Activated CD4-positive, CD25-positive, alpha-beta regulatory T cell treated with anti-CD3 and anti-CD28 coated beads, Interleukin-2, amount 50 U/mL, for 72 hours (primary cell): Measurements from ENCODE around the gene CEP112.
"Not testable (repeated sequence)": the region's sequence is repeated elsewhere in the genome, so short reads cannot be mapped to it uniquely, and the experiment has no call there.

Experiments
- DNase-seq: peaks from one replicate; pipeline ENCODE4 v3.0.0; 2021

Gene CEP112

GRCh38 chr17:65811043-65811442, 380.9 kb downstream of the CEP112 start:
- no peak for DNase-seq

- no peak for DNase-seq
Measured at GRCh38 chr17:65809366-65809765, 382.6 kb downstream of the CEP112 start.

GRCh38 chr17:65808566-65808965, 383.4 kb downstream of the CEP112 start:
- DNase-seq, result not testable (repeated sequence)

- DNase-seq, result no peak
Measured at GRCh38 chr17:65807361-65807760, 384.6 kb downstream of the CEP112 start.

GRCh38 chr17:65801513-65801912, 390.4 kb downstream of the CEP112 start:
- no peak for DNase-seq

GRCh38 chr17:65800655-65801054, 391.3 kb downstream of the CEP112 start:
- DNase-seq, result no peak

- no peak for DNase-seq
Measured at GRCh38 chr17:65799869-65800268, 392.1 kb downstream of the CEP112 start.

GRCh38 chr17:65799454-65799853, 392.5 kb downstream of the CEP112 start:
- DNase-seq, result no peak

GRCh38 chr17:65797809-65798208, 394.1 kb downstream of the CEP112 start:
- no peak for DNase-seq

- no peak for DNase-seq
Measured at GRCh38 chr17:65797101-65797500, 394.8 kb downstream of the CEP112 start.

GRCh38 chr17:65794572-65794971, 397.4 kb downstream of the CEP112 start:
- DNase-seq, result no peak

GRCh38 chr17:65790241-65790640, 401.7 kb downstream of the CEP112 start:
- no peak for DNase-seq

GRCh38 chr17:65787503-65787902, 404.4 kb downstream of the CEP112 start:
- no peak for DNase-seq

- DNase-seq, result no peak
Measured at GRCh38 chr17:65786479-65786878, 405.5 kb downstream of the CEP112 start.

GRCh38 chr17:65785109-65785508, 406.8 kb downstream of the CEP112 start:
- no peak for DNase-seq

- no peak for DNase-seq
Measured at GRCh38 chr17:65783845-65784334, 408.0 kb downstream of the CEP112 start.

GRCh38 chr17:65782104-65782706, 409.7 kb downstream of the CEP112 start:
- not testable (repeated sequence) for DNase-seq

- DNase-seq, result no peak
Measured at GRCh38 chr17:65780111-65780510, 411.8 kb downstream of the CEP112 start.

GRCh38 chr17:65776890-65777289, 415.0 kb downstream of the CEP112 start:
- DNase-seq, result no peak

GRCh38 chr17:65774787-65775186, 417.1 kb downstream of the CEP112 start:
- DNase-seq, result no peak

- no peak for DNase-seq
Measured at GRCh38 chr17:65772989-65773388, 418.9 kb downstream of the CEP112 start.

GRCh38 chr17:65771704-65772103, 420.2 kb downstream of the CEP112 start:
- DNase-seq, result no peak

- no peak for DNase-seq
Measured at GRCh38 chr17:65763786-65764185, 428.1 kb downstream of the CEP112 start.

- no peak for DNase-seq
Measured at GRCh38 chr17:65762973-65763372, 429.0 kb downstream of the CEP112 start.

GRCh38 chr17:65759532-65759931, 432.4 kb downstream of the CEP112 start:
- no peak for DNase-seq
